CD4-positive, CD25-positive, alpha-beta regulatory T cell (primary cell): ENCODE results near the gene SMG9. TPM values are rescaled to one million over a fixed set of nuclear protein-coding genes. Genes with fewer than 3 reads are reported as not detected.

Source experiments
- ATAC-seq, 2 donors: fragments of 150-1000 bp; cut with Tn5 transposase; one replicate each; pipeline ENCODE4 v1.10.0; 2021; ENCODE audit warnings: low read depth in 2 of 2, moderate number of reproducible peaks in 2 of 2, moderate library complexity in 1 of 2
- DNase-seq, 3 donors: peaks; one replicate each; pipeline versions ENCODE4 v3.0.0 to v3.0.0-alpha.2; 2012 to 2022; ENCODE audit warnings: mixed read lengths in 1 of 3
- H3K27ac ChIP-seq: one replicate; pipeline ENCODE4 v1.7.0; 2013; ENCODE audit warnings: mild to moderate bottlenecking, low read length; ENCODE audit not compliant: insufficient read depth, poor library complexity, severe bottlenecking
- H3K27me3 ChIP-seq: one replicate; pipeline ENCODE4 v1.7.0; 2013; ENCODE audit warnings: low read length; ENCODE audit not compliant: control insufficient read depth, insufficient read depth
- H3K36me3 ChIP-seq: one replicate; pipeline ENCODE4 v1.7.0; 2013; ENCODE audit warnings: mild to moderate bottlenecking, low read length, moderate library complexity; ENCODE audit not compliant: control insufficient read depth, insufficient read depth
- H3K4me1 ChIP-seq: 2 replicates; pipeline ENCODE4 v1.7.0; 2013; ENCODE audit warnings: mild to moderate bottlenecking, low read length; ENCODE audit not compliant: insufficient read depth, control insufficient read depth, poor library complexity, severe bottlenecking
- H3K4me3 ChIP-seq: one replicate; pipeline ENCODE4 v1.7.0; 2013; ENCODE audit warnings: low read depth, mild to moderate bottlenecking, low read length, moderate library complexity
- H3K9me3 ChIP-seq, 2 experiments: 1 replicate in 1 of 2; 2 replicates in 1 of 2; pipeline ENCODE4 v1.7.0; 2013; ENCODE audit warnings: low read length in 2 of 2, mild to moderate bottlenecking in 1 of 2, moderate library complexity in 1 of 2; ENCODE audit not compliant: control insufficient read depth in 2 of 2
- H3K27ac Mint-ChIP-seq, 3 donors: one replicate each; pipeline ENCODE4 v1.8.0; 2020 to 2022; ENCODE audit warnings: mild to moderate bottlenecking in 3 of 3, mixed read lengths in 3 of 3, moderate library complexity in 2 of 3
- H3K27me3 Mint-ChIP-seq: one replicate; pipeline ENCODE4 v1.8.0; 2022; ENCODE audit warnings: mild to moderate bottlenecking, mixed read lengths
- H3K36me3 Mint-ChIP-seq: one replicate; pipeline ENCODE4 v1.8.0; 2020; ENCODE audit warnings: mixed read lengths
- H3K4me1 Mint-ChIP-seq, 4 donors: one replicate each; pipeline ENCODE4 v1.8.0; 2020 to 2022; ENCODE audit warnings: mixed read lengths in 4 of 4, mild to moderate bottlenecking in 1 of 4
- H3K4me3 Mint-ChIP-seq, 4 donors: one replicate each; pipeline ENCODE4 v1.8.0; 2020 to 2022; ENCODE audit warnings: mild to moderate bottlenecking in 4 of 4, mixed read lengths in 4 of 4, moderate library complexity in 3 of 4
- H3K9me3 Mint-ChIP-seq, 7 donors: one replicate each; pipeline ENCODE4 v1.8.0; 2020 to 2022; ENCODE audit warnings: mixed read lengths in 7 of 7, mild to moderate bottlenecking in 3 of 7, moderate library complexity in 2 of 7
- polyA plus RNA-seq, 4 donors: library from polyadenylated mRNA; unstranded; fragments of 300-500 nt; fragmentation: Illumina TruSeq; gene quantifications; one replicate each; pipeline ENCODE4 v1.2.3, GENCODE V29; 2021
- total RNA-seq: library from RNA; stranded (reverse); gene quantifications from one replicate; pipeline ENCODE4 v1.2.3, GENCODE V29; 2022

Gene SMG9
- 40.7 TPM for total RNA-seq
- polyA plus RNA-seq: 1 to 10 TPM; 3.4 to 7.0 (median 5.8) TPM

- Mint-ChIP-seq H3K27ac (peak within 1 kb of the TSS; percentile 98 to 99 (median 99)), H3K36me3 (peaks cover 12% of the 10 kb centered on the region), H3K4me1 (peaks cover 3 to 66% (median 39%) of the 10 kb centered on the region in 4 donors), H3K4me3 (peak within 1 kb of the TSS; percentile 96 to 99 (median 98)), H3K9me3 (no peaks in the 10 kb centered on the region), H3K27me3 (peaks cover 4% of the 10 kb centered on the region)
- ATAC-seq (peak; percentile 87 to 88), DNase-seq (peak; percentile 97 to 99 (median 98))
- Histone ChIP-seq H3K27ac (peak within 1 kb of the TSS; percentile 99), H3K4me1 (peaks cover 44% of the 10 kb centered on the region), H3K27me3 (no peaks in the 10 kb centered on the region), H3K9me3 (no peaks in the 10 kb centered on the region), H3K4me3 (peak within 1 kb of the TSS; percentile 89), H3K36me3 (peaks cover 17% of the 10 kb centered on the region)
These were observed at the start of gene SMG9 for GRCh38 chr19:43754503-43755255. Gene SMG9 (minus strand): TSS chr19:43754962. CDS start chr19:43750741, 4,221 bp downstream.

GRCh38 chr19:43804432-43804831 lies 49.7 kb upstream of the SMG9 start:
- Histone ChIP-seq H3K9me3 (no peaks in the 10 kb centered on the region), H3K4me3 (no peak overlapping the region), H3K4me1 (no peaks in the 10 kb centered on the region), H3K27ac (no peak overlapping the region), H3K36me3 (no peaks in the 10 kb centered on the region), H3K27me3 (no peaks in the 10 kb centered on the region)
- H3K27ac Mint-ChIP-seq: no peak overlapping the region
- H3K4me3 Mint-ChIP-seq: peak overlapping the region in 1 of 4 donors; percentile 52
- H3K27me3 Mint-ChIP-seq: peaks cover 34% of the 10 kb centered on the region
- no peaks in the 10 kb centered on the region for H3K36me3 Mint-ChIP-seq
- ATAC-seq (no peak), DNase-seq (no peak)
- peaks cover 0 to 4% (median 0%) of the 10 kb centered on the region in 4 donors for H3K4me1 Mint-ChIP-seq
- H3K9me3 Mint-ChIP-seq: peaks cover 0 to 3% (median 0%) of the 10 kb centered on the region in 7 donors

GRCh38 chr19:43802216-43802951 lies 47.6 kb upstream of the SMG9 start, which contains the start of gene LYPD5:
Gene LYPD5 (minus strand): TSS chr19:43802447. CDS start chr19:43802380, 67 bp downstream.
- Histone ChIP-seq H3K27me3 (no peaks in the 10 kb centered on the region), H3K4me3 (no peak within 1 kb of the TSS), H3K9me3 (no peaks in the 10 kb centered on the region), H3K27ac (no peak within 1 kb of the TSS), H3K36me3 (no peaks in the 10 kb centered on the region), H3K4me1 (peaks cover 9% of the 10 kb centered on the region)
- Mint-ChIP-seq H3K27me3 (peaks cover 28% of the 10 kb centered on the region), H3K4me3 (no peak within 1 kb of the TSS), H3K27ac (peak within 1 kb of the TSS; percentile 16 to 65 (median 40)), H3K9me3 (peaks cover 0 to 4% (median 0%) of the 10 kb centered on the region in 7 donors), H3K4me1 (peaks cover 0 to 16% (median 0%) of the 10 kb centered on the region in 4 donors), H3K36me3 (no peaks in the 10 kb centered on the region)
- no peak for ATAC-seq
- no peak for DNase-seq

GRCh38 chr19:43799502-43800142 lies 44.9 kb upstream of the SMG9 start:
- peaks cover 30% of the 10 kb centered on the region for H3K27me3 Mint-ChIP-seq
- Histone ChIP-seq H3K9me3 (no peaks in the 10 kb centered on the region), H3K4me3 (no peak overlapping the region), H3K4me1 (peaks cover 9% of the 10 kb centered on the region), H3K27me3 (no peaks in the 10 kb centered on the region), H3K36me3 (no peaks in the 10 kb centered on the region), H3K27ac (no peak overlapping the region)
- H3K27ac Mint-ChIP-seq: peak overlapping the region in 1 of 3 donors; percentile 77
- H3K36me3 Mint-ChIP-seq: peaks cover 4% of the 10 kb centered on the region
- no peak for DNase-seq
- peaks cover 0 to 4% (median 0%) of the 10 kb centered on the region in 7 donors for H3K9me3 Mint-ChIP-seq
- H3K4me3 Mint-ChIP-seq: peak overlapping the region in 2 of 4 donors; percentile 49 to 80
- H3K4me1 Mint-ChIP-seq: peaks cover 0 to 18% (median 0%) of the 10 kb centered on the region in 4 donors
- no peak for ATAC-seq

- H3K9me3 Mint-ChIP-seq: peaks cover 0 to 3% (median 0%) of the 10 kb centered on the region in 7 donors
- peaks cover 33% of the 10 kb centered on the region for H3K27me3 Mint-ChIP-seq
- Histone ChIP-seq H3K27me3 (no peaks in the 10 kb centered on the region), H3K4me3 (no peak overlapping the region), H3K9me3 (no peaks in the 10 kb centered on the region), H3K36me3 (no peaks in the 10 kb centered on the region), H3K4me1 (peaks cover 9% of the 10 kb centered on the region), H3K27ac (no peak overlapping the region)
- peaks cover 4% of the 10 kb centered on the region for H3K36me3 Mint-ChIP-seq
- peaks cover 0 to 18% (median 0%) of the 10 kb centered on the region in 4 donors for H3K4me1 Mint-ChIP-seq
- ATAC-seq (peak; percentile 69), DNase-seq (peak in 2 of 3 donors; percentile 24 to 47)
- H3K4me3 Mint-ChIP-seq: peak overlapping the region in 3 of 4 donors; percentile 52 to 80 (median 70)
- peak overlapping the region in 1 of 3 donors; percentile 77 for H3K27ac Mint-ChIP-seq
These were observed 44.0 kb upstream of the SMG9 start for GRCh38 chr19:43798546-43799409.

- H3K27me3 ChIP-seq: peaks cover 2% of the 10 kb centered on the region
- peaks cover 38% of the 10 kb centered on the region for H3K27me3 Mint-ChIP-seq
These were observed 43.3 kb upstream of the SMG9 start for GRCh38 chr19:43798026-43798545.

More at GRCh38 chr19:43798026-43798545, 43.3 kb upstream of the SMG9 start:
- peaks cover 4% of the 10 kb centered on the region for H3K36me3 Mint-ChIP-seq
- Histone ChIP-seq H3K4me1 (peaks cover 9% of the 10 kb centered on the region), H3K36me3 (no peaks in the 10 kb centered on the region), H3K27ac (no peak overlapping the region), H3K9me3 (no peaks in the 10 kb centered on the region), H3K4me3 (no peak overlapping the region)
- H3K9me3 Mint-ChIP-seq: peaks cover 0 to 3% (median 0%) of the 10 kb centered on the region in 7 donors
- ATAC-seq (no peak), DNase-seq (no peak)
- peaks cover 0 to 18% (median 0%) of the 10 kb centered on the region in 4 donors for H3K4me1 Mint-ChIP-seq
- peak overlapping the region in 1 of 3 donors; percentile 43 for H3K27ac Mint-ChIP-seq
- peak overlapping the region in 3 of 4 donors; percentile 52 to 80 (median 70) for H3K4me3 Mint-ChIP-seq
